ENCODE data around the gene DYNC1H1.

The DYNC1H1 gene

DNA sequence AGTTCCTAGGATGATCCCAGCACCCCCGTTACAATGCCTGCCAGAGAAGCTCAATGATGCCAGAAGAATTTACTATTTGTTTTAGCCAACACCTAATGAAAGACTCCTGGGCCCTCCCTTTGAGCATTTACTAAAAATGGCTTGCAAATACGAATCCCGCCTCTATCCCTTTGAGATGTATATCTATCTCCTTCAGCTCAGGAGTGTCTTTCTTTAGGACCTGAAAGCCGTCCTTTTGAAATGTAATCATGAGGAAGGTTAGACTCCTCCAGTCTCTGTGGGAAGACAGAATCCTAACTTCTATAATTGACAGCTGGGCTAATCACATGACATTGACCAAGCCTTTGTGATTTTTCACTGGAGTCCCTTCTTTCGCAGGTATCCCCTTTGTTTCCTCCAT is 19.2 kb upstream of the DYNC1H1 start:
- no peak for DNase-seq

DNA sequence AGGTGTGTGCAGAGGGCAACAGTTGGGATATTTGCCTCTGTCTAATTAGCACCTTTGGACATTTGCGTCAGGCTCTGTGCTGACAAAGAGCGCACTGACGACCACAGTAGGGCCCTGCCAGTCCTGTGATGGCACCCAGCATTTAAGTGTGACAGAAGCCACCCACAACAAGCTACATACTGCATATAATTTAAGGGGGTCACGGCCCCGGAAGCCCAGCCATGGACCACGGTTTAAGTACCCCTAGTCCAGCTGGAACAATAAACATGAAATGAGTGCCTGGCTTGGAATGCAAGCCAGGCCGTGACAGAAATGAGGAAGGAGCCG is 16.8 kb upstream of the DYNC1H1 start:
- DNase-seq: no peak

DNA sequence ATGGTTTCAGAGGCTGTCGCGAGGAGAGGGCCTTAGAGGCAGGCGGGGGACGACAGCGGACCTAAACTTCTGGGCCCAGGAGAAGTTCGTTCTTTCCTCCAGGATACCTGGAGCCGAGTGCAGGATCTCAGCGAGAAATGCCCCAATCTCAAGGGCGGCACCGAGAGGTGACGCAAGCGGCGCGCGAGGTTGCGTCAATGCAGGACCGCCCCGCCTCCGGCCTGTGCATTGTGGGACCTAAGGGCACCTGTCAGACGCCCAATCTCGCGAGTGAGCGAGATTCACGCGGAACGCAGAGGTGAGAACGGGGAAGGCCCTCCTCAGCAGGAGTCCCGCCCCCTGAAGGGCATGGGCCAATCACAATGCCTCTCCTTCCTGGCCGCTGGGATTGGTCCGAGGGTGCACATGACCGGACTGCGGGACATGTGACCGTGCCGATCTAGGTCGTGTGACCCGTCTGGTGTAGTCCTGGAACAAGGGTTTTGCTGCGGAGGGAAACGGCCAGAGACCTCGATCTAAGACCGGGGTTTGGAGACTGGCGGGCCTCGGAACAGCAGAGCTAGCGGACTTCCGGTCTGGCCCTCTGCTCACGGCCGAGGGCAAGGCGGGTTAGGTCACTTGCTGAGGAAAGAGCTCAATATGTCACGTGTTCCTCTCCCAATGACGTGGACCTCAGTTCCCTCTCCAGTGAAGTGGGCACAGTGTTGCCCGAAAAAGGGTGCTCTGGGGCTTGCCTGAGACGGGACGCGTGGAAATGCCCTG is 16.3 kb upstream of the DYNC1H1 start:
- DNase-seq: peak; percentile 100

DNA sequence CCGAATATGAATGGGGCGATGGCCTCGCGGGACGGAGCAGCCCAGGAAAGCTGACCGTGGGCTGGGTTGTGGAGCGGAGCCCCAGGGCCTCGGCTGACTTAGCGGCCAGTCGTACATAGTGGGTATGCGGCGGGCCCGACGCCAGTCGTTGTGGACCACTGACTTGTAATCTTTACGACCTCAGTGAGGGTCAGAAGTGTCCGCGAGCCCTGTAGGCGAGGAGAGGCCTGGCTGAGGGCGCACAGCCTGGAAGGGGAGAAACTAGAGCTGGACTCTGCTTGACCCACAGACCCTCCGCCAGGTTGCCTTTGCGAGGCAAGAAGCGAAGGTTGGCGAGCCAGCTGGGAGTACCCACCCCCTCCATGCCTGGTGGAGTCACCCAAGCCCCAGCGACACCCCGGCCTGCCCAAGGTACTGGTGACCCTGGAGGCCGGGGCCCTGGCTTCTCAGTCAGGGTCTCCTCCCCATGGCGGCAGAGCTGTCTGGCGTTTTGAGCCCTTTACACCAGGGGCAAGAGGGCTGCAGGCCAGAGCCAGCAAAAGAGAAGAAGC is 15.6 kb upstream of the DYNC1H1 start:
- DNase-seq: no peak

DNA sequence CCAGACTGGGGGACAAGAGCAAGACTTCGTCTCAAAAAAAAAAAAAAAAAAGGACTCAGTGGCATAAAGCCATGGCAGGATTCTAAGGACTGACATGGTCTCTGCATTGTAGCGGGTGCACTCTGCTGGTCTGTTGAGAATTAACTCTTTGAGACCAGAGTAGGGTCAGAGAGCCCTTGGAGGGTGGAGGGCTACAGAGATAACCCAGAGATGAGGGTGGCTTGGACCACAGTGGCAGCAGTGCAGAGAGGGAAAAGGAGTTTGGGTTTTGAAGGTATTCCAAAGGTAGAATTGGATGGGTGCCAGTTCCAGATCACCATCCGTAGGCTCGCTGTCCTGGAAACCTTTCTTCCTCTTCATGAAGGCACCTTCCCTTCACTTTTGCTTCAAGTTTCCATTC is 14.3 kb upstream of the DYNC1H1 start:
- no peak for DNase-seq

DNA sequence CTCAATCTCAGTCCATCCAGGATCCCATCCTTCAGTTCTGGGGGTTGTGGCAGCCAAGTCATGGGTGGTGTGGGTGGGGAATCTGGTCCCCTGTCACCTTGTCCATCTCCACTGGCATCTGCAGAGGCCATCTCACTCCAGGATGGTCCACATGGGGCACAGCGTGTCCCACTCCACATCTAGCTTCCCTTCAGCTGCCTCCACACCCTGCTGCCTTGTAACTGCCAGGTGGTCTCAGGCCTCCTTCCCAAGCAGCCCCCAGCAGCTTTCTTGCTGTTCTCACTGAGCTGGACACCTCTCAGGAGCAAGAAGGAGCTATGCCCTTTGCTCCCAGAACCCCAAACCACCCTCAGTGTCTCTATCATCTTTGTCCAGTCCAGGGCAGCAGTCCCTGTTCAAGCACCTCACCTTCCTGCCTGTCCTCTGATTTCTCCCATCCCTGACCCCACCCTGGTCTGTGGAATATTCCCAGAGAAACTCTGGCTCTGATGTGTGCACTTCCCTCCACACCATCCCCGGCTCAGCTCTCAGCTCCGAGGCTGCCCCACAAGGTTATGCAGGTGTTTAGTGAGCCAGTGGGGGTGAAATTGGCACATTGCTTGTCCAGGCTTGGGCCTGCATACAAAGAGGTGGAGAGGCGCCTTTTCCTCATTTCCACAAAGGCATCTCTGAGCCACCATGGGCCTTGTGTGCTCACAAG is 13.7 kb upstream of the DYNC1H1 start:
- no peak for DNase-seq

DNA sequence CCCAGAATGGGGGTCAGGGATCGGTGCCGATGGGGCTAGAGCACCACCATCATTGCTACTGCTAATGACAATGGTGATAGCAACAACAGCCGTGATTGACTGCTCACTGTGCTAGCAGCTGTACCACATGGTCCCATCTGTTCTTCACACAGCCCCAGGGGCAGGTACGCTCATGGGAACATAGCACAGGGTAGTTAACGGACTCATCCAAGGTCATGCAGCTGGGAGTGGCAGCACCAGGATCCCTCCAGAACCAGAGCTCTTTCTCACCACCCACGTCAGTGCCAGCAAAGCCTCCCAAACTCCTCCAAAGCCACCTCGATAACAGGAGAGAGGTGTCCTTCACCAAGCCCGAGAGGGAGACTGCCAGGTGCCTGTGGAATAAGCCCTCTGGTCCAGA is 11.2 kb upstream of the DYNC1H1 start:
- no peak for DNase-seq

DNA sequence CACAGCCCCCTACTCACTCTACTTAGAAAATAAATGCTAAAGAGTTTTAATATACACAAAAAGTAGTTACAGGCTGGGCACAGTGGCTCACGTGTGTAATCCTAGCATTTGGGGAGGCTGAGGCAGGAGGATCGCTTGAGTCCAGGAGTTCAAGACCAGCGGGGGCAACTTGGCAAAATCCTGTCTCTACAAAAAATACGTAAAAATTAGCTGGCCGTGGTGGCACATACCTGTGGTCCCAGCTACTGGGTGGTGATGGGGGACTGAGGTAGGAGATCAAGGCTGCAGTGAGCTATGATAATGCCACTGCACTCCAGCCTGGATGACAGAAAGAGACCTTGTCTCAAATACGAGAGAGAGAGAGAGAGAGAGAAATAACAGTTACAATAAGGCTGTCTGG is 9.9 kb upstream of the DYNC1H1 start:
- DNase-seq: no peak

DNA sequence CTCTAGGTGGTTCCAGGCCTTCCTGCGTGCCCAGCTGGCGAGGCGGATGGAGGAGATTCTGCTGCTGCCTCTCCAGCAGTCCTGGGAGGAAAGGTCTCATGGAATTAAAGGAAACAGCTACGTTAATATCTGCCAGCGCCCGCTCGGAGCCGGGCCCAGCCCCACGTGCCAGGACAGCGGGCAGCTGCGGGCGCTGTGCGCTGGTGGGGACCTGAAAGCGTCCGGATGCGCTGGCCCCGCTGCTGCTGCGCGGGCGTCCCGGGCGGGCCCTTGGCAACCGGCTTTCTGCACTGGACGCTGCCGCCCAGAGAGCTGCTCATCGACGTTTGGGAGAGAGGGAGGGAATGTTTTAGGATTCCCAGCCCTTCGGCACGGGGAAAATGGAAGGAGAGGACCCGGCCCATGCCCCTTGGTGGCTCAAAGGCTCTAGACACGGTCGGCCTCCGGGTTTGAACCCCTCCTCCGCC is 8.6 kb upstream of the DYNC1H1 start:
- no peak for DNase-seq

DNA sequence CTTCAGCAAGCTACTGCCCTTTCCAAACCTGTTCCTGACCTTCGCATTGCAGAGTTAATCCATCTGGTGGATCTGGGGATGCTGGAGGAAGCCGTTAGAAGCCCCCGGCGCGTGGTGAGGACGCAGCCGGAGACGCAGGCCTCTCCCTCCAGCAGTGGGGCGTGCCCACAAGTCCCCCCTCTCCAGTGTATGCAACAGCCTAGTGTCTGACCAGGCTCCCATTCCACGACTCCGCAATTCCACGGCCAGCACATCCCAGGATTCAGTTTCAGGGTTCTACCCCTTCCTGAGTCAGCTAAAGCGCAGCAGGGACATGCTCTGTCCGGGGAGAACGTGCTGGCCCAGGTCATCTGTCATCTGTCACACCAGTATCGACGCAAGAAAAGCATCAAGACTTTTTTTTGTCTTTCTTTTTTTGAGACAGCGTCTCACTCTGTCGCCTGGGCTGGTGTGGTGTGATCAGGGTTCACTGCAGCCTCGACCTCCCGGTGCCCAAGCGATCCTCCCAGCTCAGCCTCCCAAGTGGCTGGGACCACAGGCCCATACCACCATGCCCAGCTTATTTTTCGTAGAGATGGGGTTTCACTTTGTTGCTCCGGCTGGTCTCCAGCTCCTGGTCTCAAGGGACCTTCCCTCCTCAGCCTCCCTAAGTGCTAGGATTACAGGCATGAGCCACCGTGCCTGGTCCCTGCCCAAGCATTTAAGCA is 8.0 kb upstream of the DYNC1H1 start:
- DNase-seq: no peak

DNA sequence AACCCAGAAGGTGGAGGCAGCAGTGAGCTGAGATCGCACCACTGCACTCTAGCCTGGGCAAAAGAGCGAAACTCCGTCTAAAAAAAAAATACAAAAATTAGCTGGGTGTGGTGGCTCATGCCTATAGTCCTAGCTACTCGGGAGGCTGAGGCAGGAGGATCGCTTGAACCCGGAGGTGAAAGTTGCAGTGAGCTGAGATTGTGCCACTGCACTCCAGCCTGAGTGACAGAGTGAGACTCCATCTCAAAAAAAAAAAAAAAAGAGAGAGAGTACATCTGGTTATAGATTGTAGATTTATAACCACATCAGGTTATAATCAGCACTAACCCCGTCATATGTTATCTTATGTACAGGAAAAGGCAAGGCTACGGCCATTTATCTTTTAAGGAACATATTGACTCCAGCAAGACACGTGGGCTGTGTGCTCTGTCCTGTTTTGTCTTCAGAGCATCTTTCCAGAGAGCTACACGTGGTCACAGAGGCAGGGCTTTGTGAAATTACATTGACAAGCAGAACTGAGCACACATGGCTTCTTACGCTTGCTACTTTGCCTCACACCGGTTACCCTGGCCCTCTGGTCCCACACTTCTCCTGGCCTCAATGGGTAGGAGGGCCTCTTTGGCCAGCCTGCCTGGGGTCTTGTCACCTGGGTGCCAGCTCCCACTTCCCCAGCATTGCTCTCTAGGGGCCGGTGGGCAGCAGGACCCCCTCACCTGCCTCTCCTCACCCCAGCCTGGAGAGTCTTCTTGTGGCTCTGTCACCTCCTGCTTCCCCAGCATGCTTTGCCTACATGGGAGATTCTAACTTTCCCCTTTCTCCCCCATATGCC is 6.8 kb upstream of the DYNC1H1 start:
- DNase-seq: no peak

DNA sequence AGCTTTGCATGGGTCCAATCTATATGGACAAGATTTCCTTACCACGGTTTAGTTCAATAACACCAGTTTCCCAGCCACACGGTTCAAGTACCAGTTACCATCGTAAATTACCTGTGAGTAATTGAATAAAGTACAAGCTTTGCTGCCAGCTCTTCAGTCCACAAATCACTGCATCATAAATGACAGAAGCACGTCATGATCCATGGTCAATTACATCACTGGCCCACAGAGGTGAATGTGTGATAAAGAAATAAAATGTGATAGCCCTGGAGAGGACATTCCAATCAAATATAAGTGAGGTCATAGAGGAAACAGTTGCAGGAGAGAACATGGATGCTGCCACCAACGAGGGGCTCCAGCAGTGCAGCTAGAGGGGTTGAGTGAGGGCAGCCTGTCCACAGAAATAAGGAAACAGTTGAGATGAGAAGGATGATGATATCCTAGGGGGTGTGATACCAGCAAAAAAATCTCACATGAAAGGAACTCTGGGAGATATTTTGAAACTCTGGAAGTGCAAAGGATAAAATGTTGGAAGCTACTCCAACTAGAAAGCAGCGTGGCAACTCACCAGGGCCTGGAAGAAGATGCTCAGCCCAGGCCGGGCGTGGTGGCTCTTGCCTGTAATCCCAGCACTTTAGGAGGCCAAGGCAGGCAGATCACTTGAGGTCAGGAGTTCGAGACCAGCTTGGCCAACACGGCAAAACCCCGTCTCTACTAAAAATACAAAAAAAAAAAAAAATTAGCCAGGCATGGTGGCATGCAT is 5.8 kb upstream of the DYNC1H1 start:
- no peak for DNase-seq

DNA sequence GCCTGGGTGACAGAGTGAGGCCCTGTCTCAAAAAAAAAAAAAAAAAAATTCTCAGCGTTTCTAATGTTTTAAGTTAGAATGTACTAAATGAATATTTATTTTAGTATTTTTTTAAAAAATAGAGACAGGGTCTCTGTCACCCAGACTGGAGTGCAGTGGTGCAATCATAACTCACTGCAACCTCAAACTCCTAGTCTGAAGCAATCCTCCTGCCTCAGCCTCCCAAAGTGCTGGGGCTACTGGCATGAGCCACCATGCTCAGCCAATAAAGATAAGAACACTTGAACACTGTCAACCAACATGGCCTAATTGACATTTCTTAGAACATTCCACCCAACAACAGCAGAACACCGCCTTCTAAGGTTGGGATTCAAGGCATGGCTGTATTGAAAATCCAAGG is 5.1 kb upstream of the DYNC1H1 start:
- DNase-seq: no peak

DNA sequence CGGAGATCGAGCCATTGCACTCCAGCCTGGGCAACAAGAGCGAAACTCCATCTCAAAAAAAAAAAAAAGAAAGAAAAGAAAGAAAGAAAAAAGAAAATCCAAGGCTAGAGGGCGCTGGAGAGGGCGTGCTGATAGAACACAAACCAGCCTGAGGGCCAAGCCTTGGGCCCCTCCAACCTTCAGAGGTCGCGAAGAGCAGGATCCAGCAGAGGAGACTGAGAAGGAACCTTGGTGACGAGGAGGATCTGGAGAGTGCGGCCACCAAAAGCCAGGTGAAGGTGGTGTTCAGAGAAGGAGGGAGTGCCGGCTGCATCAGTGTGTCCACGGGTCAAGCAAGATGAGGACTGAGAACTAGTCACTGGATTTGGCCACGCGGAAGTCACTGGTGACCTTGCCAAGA is 4.1 kb upstream of the DYNC1H1 start:
- DNase-seq: no peak

DNA sequence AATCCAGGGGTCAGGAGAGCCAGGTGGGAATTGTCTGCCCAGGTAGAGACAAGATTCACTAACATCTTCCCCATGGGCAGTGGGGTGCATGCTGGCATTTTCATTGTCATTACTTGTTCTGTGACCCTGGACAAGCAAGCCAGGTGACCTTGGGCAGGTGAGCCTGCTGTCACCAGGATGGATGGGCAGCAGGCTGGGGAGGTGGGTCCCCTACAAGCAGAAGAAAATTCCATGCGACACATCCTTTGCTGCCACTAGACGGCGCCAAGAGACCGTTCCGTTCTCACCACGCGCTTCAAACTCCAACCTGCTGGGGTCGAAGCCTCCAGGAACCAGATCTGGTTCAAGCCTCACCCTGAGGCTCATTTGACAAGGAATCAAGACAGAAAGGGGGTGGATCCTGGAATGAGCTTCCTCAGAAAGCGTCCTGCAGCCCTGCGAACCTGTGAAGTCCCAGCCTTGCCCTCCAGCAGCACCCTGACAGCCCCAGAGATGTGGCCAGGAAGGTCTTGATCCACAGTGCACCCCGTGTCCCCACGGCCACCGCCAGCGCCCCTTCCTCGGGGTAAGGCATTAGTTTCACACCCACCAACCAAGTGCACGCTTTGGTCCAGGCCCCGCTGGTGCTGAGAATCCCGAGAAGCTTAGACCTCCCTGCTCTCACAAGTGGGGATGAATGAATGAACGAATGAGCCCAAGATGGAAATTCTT is 3.2 kb upstream of the DYNC1H1 start:
- peak; percentile 58 for DNase-seq

DNA sequence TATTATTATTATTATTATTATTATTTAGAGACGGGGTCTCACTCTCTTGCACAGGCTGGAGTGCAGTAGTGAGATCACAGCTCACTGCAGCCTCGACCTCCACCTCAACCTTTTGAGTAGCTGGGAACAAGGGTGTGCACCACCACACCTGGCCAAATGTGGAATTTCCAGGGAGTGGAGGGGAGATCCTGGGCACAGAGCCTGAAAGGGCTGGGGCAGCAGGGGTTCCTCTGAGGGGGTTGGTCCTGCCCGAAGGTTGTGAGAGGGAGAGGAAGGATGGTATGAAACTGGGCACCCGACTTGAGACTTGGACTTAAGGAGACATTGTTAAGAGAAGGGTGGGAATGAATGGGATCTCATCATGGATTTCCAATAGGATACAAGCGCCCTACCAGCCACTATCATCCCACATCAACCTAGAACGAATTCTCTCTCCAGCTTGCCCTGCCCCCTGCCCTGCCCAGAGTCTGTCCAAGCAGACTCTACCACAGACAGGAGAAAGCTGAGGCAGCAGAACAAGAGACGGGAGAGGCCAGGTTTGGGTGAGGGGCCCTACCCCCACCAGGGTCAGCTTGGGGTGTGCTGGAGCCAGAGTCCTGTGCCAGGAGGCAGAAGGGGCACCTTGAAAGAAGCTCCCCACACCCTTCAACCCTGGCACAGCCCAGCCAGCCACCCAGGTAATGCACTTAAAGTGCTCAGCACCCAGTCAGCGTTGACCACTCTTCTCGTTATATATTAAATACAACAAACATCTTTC is 2.4 kb upstream of the DYNC1H1 start:
- DNase-seq: no peak

DNA sequence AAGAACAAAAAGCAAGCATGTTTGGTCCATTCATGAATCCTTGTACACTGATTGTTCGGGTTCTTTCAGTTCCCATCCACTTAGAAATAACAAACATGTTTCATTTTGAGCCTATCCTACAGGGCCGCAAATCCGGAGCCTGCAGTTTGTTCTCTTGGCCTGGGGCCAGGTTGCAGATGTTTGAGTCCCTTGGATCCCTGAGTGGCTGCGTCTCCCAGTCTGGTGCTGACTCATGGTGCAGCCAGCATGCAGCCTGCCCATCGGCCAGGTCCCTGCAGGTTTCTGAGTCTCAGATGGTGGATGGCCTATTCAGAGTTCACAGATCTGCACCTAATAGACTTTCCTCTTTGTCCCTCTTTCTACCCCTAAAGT is 1.9 kb upstream of the DYNC1H1 start:
- peak; percentile 79 for DNase-seq

DNA sequence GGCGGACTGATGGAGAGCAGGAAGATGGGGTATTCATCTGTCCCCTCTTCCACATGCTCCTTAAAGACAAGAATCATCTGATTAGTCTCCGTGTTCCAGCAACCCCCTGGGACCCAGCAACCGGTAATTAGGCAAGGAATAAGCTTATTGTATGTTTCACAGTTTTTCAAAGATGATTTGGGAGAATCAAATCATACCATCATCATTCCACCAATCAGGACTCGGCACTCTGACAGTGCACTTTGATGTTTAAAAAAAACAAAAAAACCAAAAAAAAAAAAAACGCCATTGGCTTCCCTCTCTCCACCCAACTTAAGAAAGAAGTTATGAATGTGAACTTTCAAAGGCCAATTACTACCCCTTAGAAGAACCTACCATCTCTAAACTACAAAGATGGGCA is 1.3 kb upstream of the DYNC1H1 start:
- DNase-seq: no peak

DNA sequence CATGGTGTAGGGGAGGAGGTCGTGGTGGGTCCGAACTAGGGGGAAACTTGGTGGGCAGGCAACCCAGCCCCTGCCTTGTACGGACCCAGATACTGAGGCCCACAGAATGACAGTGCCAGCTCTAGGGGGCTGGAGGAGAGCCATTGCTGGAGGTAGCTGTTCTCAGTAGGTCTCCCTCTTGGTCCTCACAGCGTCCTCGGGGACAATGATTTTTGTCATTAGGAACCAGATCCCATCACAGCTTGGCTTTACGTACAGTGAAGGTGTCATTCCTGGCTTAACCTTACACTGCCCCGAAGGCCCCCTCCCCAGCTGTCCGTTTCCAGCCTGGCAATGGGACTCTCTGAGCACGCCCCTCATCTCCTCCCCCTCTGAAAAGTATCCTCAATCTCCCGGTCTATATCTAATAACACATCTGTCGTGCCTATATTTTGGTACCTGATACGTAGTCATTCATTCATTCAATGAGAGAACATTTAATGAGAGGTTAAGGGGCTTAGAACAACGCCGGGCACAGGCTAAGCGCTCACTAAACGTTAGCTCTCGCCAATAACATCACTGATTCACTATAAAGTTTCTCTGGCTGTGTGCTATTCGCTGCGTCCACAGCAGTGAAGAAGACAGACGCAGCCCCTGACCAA is 597 bp upstream of the DYNC1H1 start:
- DNase-seq: no peak

DNA sequence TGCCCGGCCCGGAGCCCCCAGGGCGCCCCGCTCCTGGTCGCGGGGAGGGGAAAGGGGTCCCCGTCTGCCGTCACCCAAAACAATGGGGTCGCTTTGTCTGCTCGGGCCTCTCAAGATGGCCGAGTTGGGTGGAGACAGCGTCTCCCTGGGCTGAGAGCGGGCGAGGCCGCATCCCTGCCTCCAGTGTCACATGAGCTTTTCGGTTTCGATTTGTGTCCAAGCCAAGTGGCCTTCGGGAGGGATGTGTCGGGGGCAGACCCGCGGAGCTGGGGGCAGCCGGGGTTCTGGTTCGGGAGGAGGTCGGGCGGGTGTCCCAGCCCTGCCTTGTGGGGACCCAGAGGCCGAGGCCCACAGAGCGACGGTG is 790 bp downstream of the DYNC1H1 start:
- peak; percentile 56 for DNase-seq

Measured in NCI-H2107 (cell line).